GM21576 (cell line): ENCODE data around the gene TUBA1C.

Experiments
- ATAC-seq: cut with Tn5 transposase; IDR thresholded peaks from one replicate; pipeline ENCODE4 v1.9.1; 2021; ENCODE audit warnings: mild to moderate bottlenecking, moderate library complexity; ENCODE audit not compliant: unreplicated experiment

Gene TUBA1C

DNA sequence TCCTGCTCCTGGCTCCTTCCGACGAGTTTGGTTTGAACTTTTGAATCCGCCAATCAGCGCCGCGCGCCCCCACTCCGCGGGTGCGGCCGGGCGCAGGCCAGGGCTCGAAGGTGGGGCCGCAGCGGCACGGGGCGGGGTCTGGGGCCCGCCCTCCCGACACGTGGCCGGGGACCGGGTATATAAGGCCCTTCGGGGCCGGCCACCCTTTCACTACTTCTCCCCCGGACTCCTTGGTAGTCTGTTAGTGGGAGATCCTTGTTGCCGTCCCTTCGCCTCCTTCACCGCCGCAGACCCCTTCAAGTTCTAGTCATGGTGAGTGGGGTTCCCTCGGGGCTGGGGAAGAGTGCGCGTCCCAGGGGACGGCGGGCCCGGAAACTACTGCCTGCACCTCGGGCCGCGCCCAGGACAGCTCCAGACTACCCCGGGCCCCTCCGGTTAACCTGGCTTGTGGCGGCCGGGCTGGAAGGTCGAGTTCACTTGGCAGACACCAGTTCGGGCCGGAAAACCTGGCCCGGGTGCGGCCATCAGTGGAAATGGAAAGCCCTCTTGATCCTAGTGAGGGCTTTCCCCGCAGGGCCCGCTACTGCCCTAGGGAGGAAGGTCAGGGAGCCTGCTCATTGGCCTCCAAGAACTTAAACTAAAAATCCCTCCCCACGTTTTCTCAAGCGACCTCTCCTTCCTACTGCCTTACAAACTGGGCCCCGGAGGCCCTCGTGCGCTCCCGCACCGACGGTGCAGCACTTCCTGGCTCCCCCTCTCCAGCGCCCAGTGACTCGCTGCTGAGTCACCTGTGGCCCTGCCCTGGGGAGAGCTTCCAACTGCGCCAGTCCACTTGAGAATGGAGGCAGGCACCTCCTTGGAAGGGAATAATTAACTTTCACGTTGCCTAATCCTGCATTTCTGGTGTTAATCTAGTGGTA lies at the start of gene TUBA1C:
Gene TUBA1C, plus strand, starts transcription at position 210 of the 920 bp plus-strand sequence. Its CDS starts 100 bp downstream, at position 310.
- peak; percentile 79 for ATAC-seq

DNA sequence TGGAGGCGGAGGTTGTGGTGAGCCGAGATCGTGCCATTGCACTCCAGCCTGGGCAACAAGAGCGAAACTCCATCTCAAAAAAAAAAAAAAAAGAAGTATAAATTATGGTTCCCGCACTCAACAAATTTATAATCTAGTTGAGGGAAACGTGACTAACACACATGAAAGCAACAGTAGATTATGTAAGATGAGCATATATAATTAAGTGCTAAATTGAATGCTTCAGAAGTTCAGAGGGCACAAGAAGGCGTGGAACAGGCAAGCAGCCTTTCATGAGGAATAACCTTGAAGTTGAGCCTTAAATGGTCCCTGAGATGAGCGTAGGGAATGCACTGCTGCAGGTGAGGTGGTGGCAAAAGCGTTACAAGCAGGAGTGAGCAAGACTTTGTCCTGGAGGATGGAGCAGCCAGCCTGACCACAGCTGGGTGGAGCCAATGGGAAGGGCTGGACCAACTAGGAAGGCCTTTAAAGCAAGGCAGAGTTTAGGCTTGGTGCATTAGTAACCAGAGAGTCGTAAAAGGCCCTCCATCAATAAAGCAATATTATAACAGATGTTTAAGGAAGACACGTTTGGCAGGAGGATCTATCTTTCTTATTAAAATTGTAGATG lies 45.4 kb upstream of the TUBA1C start:
- ATAC-seq, result no peak

DNA sequence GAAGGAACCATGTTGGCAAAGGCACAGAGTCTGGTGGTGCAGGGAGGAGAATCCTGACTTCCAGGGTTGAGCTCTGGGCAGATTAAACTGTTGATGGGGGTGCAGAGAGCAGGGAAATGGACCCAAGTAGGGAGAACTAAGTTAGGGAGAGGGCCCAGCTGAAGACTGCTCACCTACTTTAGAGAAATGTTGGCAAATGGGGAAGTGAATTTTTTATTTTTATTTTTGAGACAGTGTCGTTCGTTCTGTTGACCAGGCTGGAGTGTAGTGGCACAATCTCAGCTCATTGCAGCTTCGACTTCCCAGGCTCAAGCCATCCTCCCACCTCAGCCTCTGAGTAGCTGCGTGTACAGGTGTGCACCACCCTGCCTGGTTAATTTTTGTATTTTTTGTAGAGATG lies 43.9 kb upstream of the TUBA1C start:
- ATAC-seq, result no peak

DNA sequence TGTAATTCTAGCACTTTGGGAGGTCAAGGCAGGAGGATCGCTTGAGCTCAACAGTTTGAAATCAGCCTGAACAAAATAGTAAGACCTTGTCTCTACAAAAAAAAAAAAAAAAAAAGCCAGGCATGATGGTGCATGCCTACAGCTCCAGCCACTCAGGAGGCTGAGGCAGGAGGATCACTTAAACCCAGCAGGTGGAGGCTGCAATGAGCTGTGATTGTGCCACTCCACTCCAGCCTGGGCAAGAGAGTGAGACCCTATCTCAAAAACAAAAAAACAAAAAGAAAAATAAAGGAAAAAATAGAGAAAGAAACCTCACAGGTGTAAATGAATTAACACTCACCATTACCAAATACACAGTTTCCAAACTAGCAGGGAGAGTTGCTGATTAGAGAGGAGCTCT lies 41.8 kb upstream of the TUBA1C start:
- ATAC-seq, result no peak

DNA sequence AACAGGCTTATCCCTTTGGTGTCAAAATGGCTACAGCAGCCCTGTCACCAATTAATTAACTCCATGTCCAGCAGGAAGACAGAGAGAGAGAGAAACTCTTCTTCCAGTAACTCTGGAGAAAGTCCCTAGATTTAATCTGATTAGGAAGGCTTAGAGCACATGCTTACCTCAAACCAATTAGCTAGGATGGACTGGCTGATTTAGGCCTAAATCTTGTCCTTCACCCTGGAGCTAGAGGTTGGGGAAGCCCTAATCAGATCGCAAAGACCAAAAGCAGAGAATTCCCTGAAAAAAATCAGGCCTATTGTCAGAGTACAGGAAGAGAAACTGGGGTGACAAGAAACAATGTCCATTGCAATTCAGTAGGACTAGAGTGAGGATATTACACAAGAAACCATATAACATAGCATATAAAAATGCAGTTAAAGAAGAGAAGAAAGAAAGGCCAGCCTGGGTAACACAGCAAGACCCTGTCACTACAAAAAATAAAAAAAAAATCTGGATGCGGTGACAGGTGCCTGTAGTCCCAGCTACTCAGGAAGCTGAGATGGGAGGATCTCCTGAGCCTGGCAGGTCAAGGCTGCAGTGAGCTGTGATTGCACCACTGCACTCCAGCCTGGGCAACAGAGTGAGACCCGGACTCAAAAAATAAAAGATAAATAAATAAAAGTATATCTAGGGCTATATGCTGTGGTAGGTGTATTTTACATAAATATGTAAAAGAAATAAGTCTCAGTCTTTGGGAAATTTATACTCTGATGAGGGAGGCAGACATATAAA lies 41.1 kb upstream of the TUBA1C start:
- ATAC-seq, result no peak

DNA sequence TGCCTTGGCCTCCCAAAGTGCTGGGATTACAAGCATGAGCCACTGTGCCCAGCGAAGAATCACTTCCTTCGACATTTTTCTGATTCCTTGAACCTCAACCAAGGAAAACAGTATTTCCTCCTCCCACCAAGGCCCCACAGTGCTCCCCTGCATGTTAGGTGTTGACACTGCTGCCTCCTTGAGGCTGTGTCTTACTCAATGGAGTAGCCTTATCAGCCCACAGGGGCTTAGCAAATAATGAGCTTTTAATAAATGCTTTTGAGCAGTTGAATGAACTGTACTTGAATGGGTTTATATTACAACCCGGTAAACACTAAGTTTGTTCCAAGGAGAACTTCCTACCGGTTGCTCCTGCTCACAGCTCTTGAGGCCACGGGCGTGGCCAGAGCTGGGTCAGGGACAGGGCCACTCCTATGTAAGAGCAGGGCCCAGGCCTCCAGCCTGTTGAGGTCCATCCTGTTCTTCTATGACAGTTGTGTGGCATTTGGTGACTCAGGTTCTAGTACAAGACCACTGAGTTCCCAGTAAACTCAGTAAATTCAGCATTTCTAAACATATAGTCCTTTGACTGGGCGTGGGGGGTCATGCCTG lies 39.2 kb upstream of the TUBA1C start:
- ATAC-seq, result no peak

DNA sequence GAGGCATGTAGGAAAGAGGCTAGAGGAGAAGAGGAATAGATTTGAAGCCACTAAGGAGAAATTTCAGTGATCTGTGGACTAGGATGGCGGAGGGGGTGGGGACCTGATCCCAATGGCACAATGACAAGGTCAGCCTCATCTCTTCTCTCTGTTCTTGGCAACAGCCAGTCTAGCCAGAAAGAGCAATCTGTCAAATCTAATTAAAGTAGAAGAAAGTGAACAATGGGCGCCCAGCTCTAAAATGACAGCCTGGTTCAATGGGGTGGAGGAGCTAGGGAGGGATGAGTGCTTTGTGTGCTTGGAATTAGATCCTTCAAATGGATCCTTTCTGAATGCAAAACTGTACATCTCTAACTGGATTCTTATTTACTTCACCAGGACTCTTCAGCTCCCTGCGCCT lies 37.2 kb upstream of the TUBA1C start:
- ATAC-seq, result no peak

DNA sequence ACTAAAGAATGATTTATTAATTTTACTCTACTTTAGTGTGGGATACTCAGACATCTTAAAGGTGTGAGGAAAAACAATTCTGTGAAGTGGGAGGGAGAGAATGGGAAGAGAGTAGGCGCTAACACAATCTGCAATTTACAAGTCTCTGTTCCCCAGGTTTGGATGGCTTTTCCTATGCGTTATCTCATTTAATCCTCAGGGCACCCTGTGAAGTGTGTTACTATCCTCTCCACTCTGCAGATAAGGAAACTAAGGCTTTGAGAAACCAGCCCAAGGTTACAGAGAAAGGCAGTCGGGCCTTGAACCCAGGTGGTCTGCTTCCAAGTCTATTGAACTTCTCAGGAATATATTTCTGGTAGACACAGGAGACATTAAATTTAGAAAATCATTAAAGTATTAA lies 36.2 kb upstream of the TUBA1C start:
- ATAC-seq, result no peak

DNA sequence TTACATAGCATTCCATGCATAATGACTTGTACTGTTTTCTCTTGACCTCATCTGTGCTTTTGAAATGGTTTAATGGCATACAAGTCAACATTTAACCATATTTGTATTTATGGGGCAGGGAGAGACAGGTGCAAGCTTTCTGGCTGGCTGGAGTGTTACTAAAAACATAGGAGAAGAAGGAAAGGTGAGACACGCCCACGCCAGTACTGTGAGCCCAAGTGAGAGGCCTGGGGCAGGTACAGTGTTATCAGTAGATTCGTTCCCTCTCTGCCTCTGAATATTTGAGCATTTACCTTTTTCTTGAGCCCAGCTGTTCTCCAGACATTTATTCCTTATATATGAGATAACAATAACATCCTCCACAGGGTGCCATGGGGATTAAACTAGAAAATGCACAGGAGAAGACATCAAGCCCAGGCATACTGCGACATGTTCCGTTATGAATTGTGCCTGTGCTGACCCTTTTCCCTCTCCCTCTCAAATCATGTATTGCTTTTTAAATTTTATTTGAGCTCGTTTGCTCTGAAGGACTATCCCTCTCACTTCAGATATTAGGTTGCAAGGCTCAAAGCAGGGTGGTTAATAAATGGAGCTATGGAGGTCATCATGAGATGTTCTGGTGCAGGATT lies 34.6 kb upstream of the TUBA1C start:
- ATAC-seq, result no peak

DNA sequence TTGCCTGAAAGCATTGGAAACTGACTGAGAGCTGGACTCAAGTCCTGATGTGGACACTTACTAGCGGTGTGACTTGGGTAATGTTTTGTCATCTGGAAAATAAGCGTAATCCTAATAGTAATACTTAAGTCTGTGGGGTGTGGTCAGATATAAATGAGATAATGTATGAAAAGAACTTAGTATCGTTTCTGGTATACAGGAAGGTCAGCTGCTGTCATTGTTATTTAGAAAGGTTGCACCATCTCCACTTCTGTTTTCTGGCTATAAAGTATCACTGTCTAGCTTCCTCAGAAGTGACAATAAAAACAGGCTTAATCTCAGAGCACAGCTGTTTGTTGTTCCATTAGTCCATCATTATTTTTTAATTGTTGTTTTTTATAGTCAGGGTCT lies 34.1 kb upstream of the TUBA1C start:
- ATAC-seq, result no peak

DNA sequence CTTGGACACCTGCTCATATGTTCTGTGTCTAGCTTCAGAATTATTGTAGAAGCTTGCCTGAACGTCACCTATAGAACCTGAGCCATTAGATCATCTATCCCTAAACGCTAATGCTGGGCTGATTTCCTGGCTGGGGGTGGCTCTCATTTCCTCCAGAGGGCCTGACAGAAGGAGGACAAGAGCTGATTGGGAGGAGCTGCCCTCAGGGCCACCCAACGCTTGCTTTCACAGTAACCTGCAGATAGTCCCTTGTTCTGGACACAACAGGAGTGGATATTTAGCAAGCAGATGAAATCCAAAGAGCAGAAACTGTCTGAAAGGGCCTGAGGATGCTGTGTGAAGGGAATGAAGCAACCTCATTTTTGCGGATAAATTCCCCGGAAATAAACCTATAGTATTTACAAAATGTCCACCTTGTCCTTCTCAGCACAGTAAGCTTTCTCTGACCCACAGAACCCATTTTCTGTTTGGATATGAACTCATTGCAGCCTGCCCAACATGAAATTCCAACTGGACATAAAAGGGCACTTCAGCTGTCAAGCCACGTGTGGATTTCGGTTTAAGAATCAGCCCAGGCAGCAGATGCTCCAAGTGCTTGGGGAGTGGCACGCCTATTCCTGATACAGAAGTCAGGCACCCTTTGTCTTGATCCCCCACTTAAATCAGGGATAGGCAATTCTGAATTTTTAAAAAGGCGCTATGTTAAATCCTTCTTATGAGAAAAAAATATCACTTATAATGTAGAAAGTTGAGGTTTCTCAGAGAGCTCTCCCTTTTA lies 32.8 kb upstream of the TUBA1C start:
- ATAC-seq, result no peak

DNA sequence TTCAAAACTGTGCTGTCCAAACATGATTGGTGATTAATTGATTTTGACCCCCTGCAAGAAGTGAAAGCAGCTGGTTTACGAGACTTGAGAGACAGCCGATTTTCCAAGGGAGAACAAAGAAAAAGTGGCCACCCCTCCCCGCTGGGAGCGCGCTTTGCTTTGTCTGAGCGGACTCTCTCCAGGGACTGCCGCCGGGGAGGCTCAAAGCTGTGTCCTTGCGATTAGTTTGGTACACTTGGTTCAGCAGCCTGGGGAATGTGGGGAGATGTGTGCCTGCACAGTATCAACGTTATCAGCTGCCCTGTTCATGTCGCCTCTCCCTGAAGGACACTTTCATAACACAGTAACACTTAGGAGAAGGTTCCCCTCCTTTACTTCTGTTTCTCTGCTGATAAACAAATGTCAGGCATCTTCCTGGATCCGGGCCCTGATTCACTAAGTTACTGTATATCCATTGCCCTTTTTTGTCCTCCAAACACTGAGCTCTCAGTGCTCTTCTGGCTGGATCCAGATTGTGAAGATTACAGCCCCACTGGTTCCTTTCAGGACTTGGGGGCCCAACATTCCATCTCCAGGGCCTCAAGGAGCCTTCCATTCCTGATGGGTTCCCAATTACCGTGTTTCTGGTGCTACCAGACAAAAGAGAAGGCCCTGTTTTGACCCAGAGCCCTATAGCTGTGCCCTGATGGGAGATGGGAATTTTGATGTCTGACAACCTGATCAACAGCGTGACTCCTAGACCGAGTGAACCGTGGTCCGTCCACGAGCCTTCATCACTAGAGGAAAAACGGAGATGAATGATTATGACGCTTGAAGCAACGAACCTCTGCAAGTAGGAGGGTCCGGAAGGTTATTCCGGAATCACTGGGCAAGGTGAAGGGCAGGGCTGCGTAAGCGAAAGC lies 31.7 kb upstream of the TUBA1C start:
- no peak for ATAC-seq

DNA sequence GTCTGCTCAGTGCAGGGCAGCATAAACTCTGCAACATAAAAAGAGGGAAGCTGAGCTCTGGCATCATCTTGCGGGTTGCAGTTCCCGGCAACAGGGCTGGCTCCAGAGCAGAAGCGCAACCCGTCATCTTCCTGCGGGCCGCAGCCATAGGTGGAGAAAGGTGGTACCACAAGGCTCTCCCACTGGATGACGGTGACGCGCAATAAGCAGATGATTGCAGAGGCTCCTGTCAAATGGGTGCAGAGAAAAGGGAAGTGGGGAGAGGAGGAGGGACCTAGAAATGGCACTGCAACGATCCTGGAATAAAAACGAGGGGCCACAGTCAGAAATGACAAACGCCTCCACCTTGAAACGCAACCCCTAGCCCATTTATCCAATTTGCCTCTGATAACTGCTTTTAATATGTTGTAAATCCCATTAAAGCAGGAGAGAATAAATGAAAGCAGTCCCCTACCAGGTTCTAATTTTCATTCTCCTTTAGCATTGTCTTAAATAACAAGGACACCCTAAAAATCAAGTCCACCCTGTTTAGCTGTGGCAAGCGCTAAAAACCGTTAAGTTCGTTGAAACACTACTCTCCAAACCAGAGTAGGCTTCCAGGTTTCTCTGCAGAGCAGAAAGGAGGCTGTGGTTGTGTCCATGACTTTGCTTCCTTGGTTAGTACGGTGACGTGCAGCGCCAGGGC lies 30.9 kb upstream of the TUBA1C start:
- ATAC-seq, result no peak

DNA sequence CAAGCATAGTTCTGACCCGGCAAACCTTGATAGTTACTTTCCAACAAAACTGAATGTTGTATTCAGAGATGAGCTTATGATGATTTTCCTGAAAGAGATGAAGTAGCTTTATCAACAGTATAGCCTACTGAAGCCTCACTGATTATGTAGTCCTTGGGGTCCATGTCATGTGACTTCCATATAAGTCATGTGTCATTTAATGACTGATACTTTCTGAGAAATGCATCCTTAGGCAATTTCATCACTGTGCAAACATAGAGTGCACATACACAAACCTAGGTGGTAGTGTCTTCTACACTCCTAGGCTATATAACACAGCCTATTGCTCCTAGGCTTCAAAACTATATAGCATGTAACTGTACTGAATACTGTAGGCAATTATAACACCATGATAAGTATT lies 28.5 kb upstream of the TUBA1C start:
- ATAC-seq, result no peak

DNA sequence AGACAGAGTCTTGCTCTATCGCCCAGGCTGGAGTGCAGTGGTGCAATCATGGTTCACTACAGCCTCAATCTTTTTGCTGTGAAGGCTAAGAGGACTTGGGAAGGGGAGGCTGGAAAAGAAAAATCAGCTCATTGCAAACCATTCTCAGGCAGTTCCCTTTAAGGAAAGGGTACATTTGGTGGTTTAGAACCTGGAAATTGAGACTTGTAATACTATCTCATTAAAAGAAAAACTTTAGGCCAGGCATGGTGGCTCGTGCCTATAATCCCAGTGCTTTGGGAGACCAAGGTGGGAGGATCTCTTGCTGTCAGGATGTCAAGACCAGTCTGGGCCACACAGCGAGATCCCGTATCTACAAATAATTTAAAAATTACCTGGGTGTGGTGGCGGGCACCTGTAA lies 21.3 kb upstream of the TUBA1C start:
- no peak for ATAC-seq

DNA sequence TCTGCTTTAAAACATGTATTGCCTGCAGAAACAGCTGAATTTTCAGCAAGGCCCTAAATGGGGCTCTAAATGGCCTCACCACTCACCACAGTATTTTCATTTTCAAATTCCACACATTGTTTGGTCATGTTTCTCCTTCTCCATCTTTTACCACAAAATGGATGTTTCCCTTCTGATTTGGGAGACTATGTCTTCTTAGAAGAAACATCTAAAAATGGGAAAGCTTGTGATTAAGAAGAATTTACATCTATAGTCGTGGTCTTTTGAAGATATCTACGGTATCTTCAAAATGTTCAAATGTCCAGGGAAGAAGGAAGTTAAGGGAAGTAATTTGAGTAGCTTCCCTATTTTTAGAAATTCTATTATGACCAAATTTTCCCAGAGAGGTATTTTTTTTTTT lies 20.7 kb upstream of the TUBA1C start:
- ATAC-seq, result no peak

DNA sequence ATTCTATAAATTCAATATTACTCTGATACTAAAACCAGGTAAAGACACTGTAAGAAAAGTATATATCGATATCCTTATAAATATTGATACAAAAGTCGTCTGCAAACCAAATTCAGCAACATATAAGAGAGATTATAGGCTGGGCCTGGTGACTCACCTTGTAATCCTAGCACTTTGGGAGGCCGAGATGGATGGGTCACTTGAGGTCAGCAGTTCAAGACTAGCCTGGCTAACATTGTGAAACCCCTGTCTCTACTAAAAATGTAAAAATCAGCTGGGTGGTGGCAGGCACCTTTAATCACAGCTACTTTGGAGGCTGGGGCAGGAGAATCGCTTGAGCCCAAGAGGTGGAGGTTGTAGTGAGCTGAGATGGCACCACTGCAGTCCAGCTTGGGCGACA lies 13.5 kb upstream of the TUBA1C start:
- ATAC-seq, result no peak

DNA sequence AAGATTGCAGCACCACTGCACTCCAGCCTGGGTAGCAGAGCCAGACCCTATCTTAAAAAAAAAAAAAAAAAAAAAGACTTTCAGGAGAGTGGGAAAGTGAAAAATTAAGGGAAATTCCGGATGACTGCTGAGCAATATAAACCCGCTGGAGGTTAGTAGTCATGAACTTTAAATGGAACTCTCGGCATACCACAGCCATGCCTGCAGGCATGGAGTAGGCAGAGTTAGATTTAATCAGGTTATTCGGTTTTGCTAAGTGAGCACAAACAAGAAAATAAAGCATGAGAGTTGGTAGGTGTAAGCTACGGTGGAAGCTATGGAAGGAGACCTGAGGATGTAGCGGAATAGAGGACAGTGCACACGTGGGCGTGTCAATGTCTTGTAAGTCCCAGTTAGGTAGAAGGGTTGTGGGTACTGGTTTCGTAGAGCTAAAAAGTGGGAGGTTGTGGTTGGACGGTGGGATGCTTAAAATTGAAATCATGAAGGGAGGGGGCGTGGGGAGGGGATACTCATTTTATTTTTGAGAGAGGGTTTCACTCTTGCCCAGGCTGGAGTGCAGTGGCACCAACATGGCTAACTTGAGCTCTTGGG lies 11.8 kb upstream of the TUBA1C start:
- no peak for ATAC-seq
